Measurements from ENCODE around the gene FAM124A.

Gene FAM124A

GRCh38 chr13:51221108-51221507 is 1.1 kb upstream of the FAM124A start:
- no peak for DNase-seq

GRCh38 chr13:51221674-51222036 is 543 bp upstream of the FAM124A start:
- no peak for DNase-seq

GRCh38 chr13:51222686-51223559 is 725 bp downstream of the FAM124A start:
- DNase-seq: no peak

GRCh38 chr13:51223560-51224270 is 1.5 kb downstream of the FAM124A start:
- no peak for DNase-seq

GRCh38 chr13:51225029-51225428 is 2.8 kb downstream of the FAM124A start:
- no peak for DNase-seq

GRCh38 chr13:51227404-51227803 is 5.2 kb downstream of the FAM124A start:
- DNase-seq: no peak

- no peak for DNase-seq
These were observed 7.0 kb downstream of the FAM124A start for GRCh38 chr13:51229101-51229719.

- no peak for DNase-seq
These were observed 7.5 kb downstream of the FAM124A start for GRCh38 chr13:51229731-51230130.

GRCh38 chr13:51230477-51231105 is 8.4 kb downstream of the FAM124A start:
- no peak for DNase-seq

- DNase-seq: no peak
These were observed 9.3 kb downstream of the FAM124A start for GRCh38 chr13:51231456-51231855.

GRCh38 chr13:51232328-51232727 is 10.1 kb downstream of the FAM124A start:
- no peak for DNase-seq

- no peak for DNase-seq
These were observed 11.1 kb downstream of the FAM124A start for GRCh38 chr13:51233117-51233826.

GRCh38 chr13:51234676-51235075 is 12.5 kb downstream of the FAM124A start:
- no peak for DNase-seq

GRCh38 chr13:51235186-51235585 is 13.0 kb downstream of the FAM124A start:
- DNase-seq: no peak

- no peak for DNase-seq
These were observed 13.7 kb downstream of the FAM124A start for GRCh38 chr13:51235756-51236490.

- no peak for DNase-seq
These were observed 14.2 kb downstream of the FAM124A start for GRCh38 chr13:51236491-51236792.

- DNase-seq: no peak
These were observed 15.2 kb downstream of the FAM124A start for GRCh38 chr13:51237386-51237785.

- no peak for DNase-seq
These were observed 15.7 kb downstream of the FAM124A start for GRCh38 chr13:51237887-51238286.

GRCh38 chr13:51240178-51240577 is 18.0 kb downstream of the FAM124A start:
- DNase-seq: no peak

- DNase-seq: no peak
These were observed 18.8 kb downstream of the FAM124A start for GRCh38 chr13:51240958-51241357.

- no peak for DNase-seq
These were observed 19.5 kb downstream of the FAM124A start for GRCh38 chr13:51241720-51242119.

GRCh38 chr13:51243227-51243626 is 21.0 kb downstream of the FAM124A start:
- no peak for DNase-seq
